Mucosa of descending colon (tissue), 3 donors: ENCODE measurements around the gene GSN. TPM values are rescaled to one million over a fixed set of nuclear protein-coding genes. Genes with fewer than 3 reads are reported as not detected.

Experiments used
- ATAC-seq: fragments of 200-7000 bp; cut with Tn5 transposase; one replicate; pipeline ENCODE4 v1.9.1; 2020; ENCODE audit warnings: mild to moderate bottlenecking, moderate library complexity
- DNase-seq, 3 donors: peaks; one replicate each; pipeline ENCODE4 v3.0.0-alpha.2; 2020
- H3K36me3 ChIP-seq: fragments of 200-600 bp; one replicate; pipeline ENCODE4 v1.8.0; 2021; ENCODE audit warnings: low read depth, mild to moderate bottlenecking
- H3K4me1 ChIP-seq: fragments of 200-600 bp; one replicate; pipeline ENCODE4 v1.8.0; 2021; ENCODE audit warnings: low read depth, mild to moderate bottlenecking
- H3K4me3 ChIP-seq: fragments of 200-600 bp; one replicate; pipeline ENCODE4 v1.8.0; 2021; ENCODE audit warnings: mild to moderate bottlenecking
- H3K9me3 ChIP-seq: fragments of 200-600 bp; one replicate; pipeline ENCODE4 v1.8.0; 2021; ENCODE audit warnings: mild to moderate bottlenecking
- intact Hi-C, 2 donors: fragments of 100-400 bp; cut with DNase I in 1 of 2; cut with micrococcal nuclease in 1 of 2; formaldehyde crosslinking; loops; one replicate each; pipeline versions ENCODE4 v1.11.0 to v1.11.1; 2022; cut with DNase I, micrococcal nuclease
- total RNA-seq, 3 donors: library from RNA; stranded (reverse); fragmentation: NEBNext Ultra II Directional in 2 of 3; extraction: Animal tissue kit (Norgen Biotek cat#: 25700) in 2 of 3; gene quantifications; one replicate each; pipeline versions ENCODE4 v1.2.1 to v1.2.4, GENCODE V29; 2021 to 2023
- TF ChIP-seq, protein P1 (sequence below): fragments of 200-600 bp; IDR thresholded peaks from one replicate; pipeline ENCODE4 v1.8.0; 2022; ENCODE audit warnings: antibody characterized with exemption, mild to moderate bottlenecking
- donor health status: DM: no; HTN: no; CAD: no; lungs with moderate emphysema.
- donor health status: DM: no; HTN: no; CAD: no.
- donor health status: DM: no; HTN: yes; CAD: no.

The GSN gene
- total RNA-seq, 3 donors from 2014 or later = 443 to 952 (median 937) TPM

DNA sequence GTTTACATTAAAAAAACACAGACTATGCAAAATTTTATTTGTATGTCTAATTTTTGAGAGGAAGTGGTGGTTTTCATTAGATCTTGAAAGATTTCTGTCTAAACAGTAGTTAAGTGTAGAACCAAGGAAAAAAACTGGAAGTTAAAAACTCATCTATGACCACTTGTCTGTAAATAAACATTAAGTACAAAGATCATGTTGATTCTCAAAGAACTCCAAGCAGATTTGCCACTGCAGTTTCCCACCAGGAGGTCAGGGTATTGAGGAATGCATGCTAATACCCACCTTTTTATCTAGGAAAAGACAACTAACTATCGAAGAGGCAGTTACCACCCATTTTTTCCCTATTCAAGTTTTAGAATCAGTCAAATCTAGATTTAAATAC is 100.2 kb downstream of the GSN start:
- Histone ChIP-seq H3K9me3 (no peaks in the 10 kb centered on the region), H3K36me3 (no peaks in the 10 kb centered on the region), H3K4me3 (no peak overlapping the region), H3K4me1 (peaks cover 28% of the 10 kb centered on the region)
- no peak for ATAC-seq
- DNase-seq = no peak
- intact Hi-C loops = no loop called here
- TF ChIP-seq, protein P1, sequence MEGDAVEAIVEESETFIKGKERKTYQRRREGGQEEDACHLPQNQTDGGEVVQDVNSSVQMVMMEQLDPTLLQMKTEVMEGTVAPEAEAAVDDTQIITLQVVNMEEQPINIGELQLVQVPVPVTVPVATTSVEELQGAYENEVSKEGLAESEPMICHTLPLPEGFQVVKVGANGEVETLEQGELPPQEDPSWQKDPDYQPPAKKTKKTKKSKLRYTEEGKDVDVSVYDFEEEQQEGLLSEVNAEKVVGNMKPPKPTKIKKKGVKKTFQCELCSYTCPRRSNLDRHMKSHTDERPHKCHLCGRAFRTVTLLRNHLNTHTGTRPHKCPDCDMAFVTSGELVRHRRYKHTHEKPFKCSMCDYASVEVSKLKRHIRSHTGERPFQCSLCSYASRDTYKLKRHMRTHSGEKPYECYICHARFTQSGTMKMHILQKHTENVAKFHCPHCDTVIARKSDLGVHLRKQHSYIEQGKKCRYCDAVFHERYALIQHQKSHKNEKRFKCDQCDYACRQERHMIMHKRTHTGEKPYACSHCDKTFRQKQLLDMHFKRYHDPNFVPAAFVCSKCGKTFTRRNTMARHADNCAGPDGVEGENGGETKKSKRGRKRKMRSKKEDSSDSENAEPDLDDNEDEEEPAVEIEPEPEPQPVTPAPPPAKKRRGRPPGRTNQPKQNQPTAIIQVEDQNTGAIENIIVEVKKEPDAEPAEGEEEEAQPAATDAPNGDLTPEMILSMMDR = no peak

DNA sequence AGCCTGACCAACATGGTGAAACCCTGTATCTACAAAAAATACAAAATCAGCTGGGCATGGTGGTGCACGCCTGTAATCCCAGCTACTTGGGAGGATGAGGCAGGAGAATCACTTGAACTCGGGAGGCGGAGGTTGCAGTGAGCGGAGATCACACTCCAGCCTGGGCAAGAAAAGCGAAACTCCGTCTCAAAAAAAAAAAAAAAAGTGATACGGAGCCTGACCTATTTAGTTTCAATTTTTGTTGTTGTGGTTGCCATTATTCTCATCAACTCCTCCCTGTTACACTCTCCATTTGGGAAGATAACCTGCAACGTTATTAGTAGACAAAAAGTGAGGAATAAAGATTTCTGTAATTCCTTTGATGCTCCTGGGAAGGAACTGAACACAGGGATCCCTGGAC is 100.8 kb downstream of the GSN start:
- no peak for ATAC-seq
- TF ChIP-seq, protein P1 = no peak
- Histone ChIP-seq H3K4me1 (peaks cover 22% of the 10 kb centered on the region), H3K4me3 (peak overlapping the region; percentile 2), H3K36me3 (no peaks in the 10 kb centered on the region), H3K9me3 (no peaks in the 10 kb centered on the region)
- DNase-seq = no peak
- intact Hi-C loops = no loop called here

DNA sequence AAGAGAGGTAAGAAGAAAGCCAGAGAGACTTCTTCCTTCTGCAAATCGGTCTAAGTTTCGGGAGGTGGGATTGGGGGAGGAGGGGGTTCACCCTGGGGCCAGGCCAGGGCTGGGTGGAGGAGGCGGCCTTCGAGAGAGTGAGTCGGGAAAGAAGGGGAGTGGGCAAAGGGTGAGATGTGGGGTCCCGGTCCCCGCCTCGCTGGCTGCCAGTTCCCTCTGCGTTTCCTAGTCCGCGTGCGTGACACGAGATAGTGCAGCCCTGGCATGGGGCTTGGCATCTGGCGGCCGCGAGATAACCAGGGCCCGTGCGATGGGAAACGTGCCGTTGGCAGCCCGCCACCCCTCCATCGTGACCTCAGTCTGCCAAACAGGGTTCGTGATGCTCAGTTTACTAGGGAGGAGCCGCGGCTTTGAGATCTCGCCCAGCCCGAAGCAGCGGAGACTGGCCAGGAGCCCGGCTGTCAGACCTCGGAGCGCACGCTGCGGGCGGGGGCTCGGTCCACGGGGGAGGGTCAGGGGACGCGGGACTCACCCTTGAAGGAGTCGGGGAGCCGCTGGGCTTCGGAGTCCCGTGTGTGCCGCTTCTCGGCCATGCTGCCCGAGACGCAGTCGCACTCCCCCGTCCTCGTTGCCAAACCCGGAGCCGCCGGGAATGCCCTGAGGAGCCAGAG is 101.8 kb downstream of the GSN start, which contains the start of gene STOM:
STOM (minus strand) TSS at position 656 of the 671 bp plus-strand sequence; CDS start at position 593, 63 bp downstream.
- Histone ChIP-seq H3K9me3 (no peaks in the 10 kb centered on the region), H3K4me3 (peak within 1 kb of the TSS; percentile 25), H3K4me1 (peaks cover 18% of the 10 kb centered on the region), H3K36me3 (no peaks in the 10 kb centered on the region)
- ATAC-seq = peak; percentile 64
- DNase-seq = peak; percentile 73 to 90 (median 82)
- TF ChIP-seq, protein P1 = no peak
- intact Hi-C loops = loop anchor here in 1 of 2 donors (10.0 kb wide), 1 partner anchor 45 kb away; no protein-coding TSS in a partner anchor

DNA sequence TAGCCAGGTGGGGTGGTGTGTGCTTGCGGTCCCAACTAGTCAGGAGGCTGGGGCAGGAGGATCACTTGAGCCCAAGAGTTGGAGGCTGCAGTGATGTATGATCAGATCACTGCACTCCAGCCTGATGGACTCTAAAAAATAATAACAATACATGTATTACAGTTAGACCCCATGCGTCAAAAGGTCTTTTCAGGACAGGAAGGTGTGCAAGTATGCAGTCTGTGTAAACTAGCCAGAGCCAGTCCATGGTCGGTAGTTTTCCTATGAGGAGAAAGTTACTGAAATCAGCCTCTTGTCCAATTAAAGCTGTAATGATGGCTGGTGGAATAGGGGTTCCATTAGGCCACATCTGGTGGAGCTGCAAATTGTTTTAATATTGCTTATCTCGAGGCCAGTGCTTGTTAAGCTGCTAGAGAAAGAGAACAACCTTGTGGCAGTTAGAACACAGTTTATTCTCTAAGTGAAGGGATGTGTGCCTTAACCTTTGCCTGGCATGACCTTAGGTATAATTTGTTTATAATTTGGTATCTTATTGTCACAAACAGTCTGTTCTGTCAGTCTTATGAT is 103.6 kb downstream of the GSN start:
- Histone ChIP-seq H3K4me3 (no peak overlapping the region), H3K9me3 (no peaks in the 10 kb centered on the region), H3K36me3 (no peaks in the 10 kb centered on the region), H3K4me1 (peaks cover 17% of the 10 kb centered on the region)
- TF ChIP-seq, protein P1 = no peak
- no peak for DNase-seq
- ATAC-seq = no peak
- intact Hi-C loops = loop anchor here in 1 of 2 donors (10.0 kb wide), 1 partner anchor 47 kb away; no protein-coding TSS in a partner anchor

DNA sequence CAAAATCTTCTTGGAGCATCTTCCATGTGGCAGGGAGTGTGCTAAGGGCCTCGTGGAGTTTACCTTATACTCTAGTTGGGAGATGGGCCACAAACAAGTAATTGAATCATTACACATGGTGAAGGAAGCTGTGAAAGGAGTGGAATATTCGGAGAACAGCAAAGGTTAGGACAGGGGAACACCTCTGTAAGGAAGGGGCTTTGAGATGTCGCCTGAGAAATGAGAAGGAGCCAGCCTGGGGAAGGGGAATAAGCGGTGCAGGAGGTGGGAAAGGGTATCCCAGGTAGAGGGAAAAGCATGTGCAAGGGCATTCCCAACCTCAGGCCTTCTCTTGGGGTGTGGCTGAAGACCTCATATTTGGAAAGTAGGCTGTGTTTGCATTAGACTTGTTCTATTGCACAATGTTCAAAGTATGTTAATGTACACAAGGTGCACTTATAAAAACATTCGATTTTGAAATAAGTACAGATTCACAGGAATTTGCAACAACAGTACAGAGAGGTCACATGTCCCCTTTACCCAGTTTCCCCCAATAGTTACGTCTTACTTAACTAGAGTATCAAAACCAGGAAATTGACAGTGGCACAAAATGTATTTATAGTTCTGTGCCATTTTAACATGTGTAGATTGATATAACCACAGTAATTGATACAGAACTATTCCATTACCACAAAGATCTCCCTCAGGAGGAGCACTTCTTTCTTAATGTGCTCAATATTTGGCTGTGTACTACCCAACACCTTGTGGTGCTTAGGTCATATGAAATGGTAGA is 104.5 kb downstream of the GSN start:
- ATAC-seq (peak; percentile 45), DNase-seq (no peak)
- intact Hi-C loops = loop anchor here in 1 of 2 donors (10.0 kb wide), 1 partner anchor 48 kb away; no protein-coding TSS in a partner anchor
- Histone ChIP-seq H3K4me3 (no peak overlapping the region), H3K4me1 (peaks cover 17% of the 10 kb centered on the region), H3K36me3 (no peaks in the 10 kb centered on the region), H3K9me3 (no peaks in the 10 kb centered on the region)
- TF ChIP-seq, protein P1 = no peak
